Neuronal stem cell (in vitro differentiated cells): ENCODE measurements around the gene MMP1. TPM values are rescaled to one million over a fixed set of nuclear protein-coding genes. Genes with fewer than 3 reads are reported as not detected.

ENCODE experiments used
- DNase-seq: peaks from one replicate; pipeline ENCODE4 v3.0.0-alpha.2; 2013; ENCODE audit warnings: low spot score
- H2AFZ ChIP-seq: one replicate; pipeline ENCODE4 v1.6.1; 2013; ENCODE audit warnings: mild to moderate bottlenecking, low read length, inconsistent platforms
- H2AK5ac ChIP-seq: 2 replicates; pipeline ENCODE4 v1.6.1; 2013; ENCODE audit warnings: low read depth, mild to moderate bottlenecking, inconsistent platforms, low read length, moderate library complexity, mixed read lengths
- H2BK120ac ChIP-seq: 2 replicates; pipeline ENCODE4 v1.6.1; 2013; ENCODE audit warnings: low read depth, mild to moderate bottlenecking, inconsistent platforms, low read length, moderate library complexity, mixed read lengths
- H2BK12ac ChIP-seq: one replicate; pipeline ENCODE4 v1.6.1; 2013; ENCODE audit warnings: low read length, inconsistent platforms
- H2BK15ac ChIP-seq: 2 replicates; pipeline ENCODE4 v1.6.1; 2013; ENCODE audit warnings: mild to moderate bottlenecking, low read length, inconsistent platforms, mixed read lengths
- H2BK5ac ChIP-seq: one replicate; pipeline ENCODE4 v1.6.1; 2013; ENCODE audit warnings: inconsistent platforms, mild to moderate bottlenecking, low read length, moderate library complexity
- H3K14ac ChIP-seq: one replicate; pipeline ENCODE4 v1.6.1; 2013; ENCODE audit warnings: low read length, inconsistent platforms
- H3K18ac ChIP-seq: 2 replicates; pipeline ENCODE4 v1.6.1; 2013; ENCODE audit warnings: low read length, inconsistent platforms
- H3K23ac ChIP-seq: 2 replicates; pipeline ENCODE4 v1.6.1; 2013; ENCODE audit warnings: low read depth, mild to moderate bottlenecking, mixed read lengths, low read length, inconsistent platforms; ENCODE audit not compliant: poor library complexity
- H3K27ac ChIP-seq: replicated peaks from 3 replicates; pipeline ENCODE4 v1.5.1; 2013; ENCODE audit warnings: low read length, inconsistent platforms
- H3K27me3 ChIP-seq, 3 experiments: 2 replicates each; pipeline ENCODE4 v1.6.1; 2013; ENCODE audit warnings: low read length in 3 of 3, mild to moderate bottlenecking in 2 of 3, inconsistent platforms in 1 of 3, low read depth in 1 of 3, mixed read lengths in 1 of 3, moderate library complexity in 1 of 3; ENCODE audit not compliant: control insufficient read depth in 3 of 3, insufficient read depth in 3 of 3
- H3K36me3 ChIP-seq, 2 donors: replicated peaks in 1 of 2; 2 replicates each; pipeline ENCODE4 v1.6.1; 2013; ENCODE audit warnings: low read length in 2 of 2; ENCODE audit not compliant: control insufficient read depth in 2 of 2, insufficient read depth in 2 of 2
- H3K4ac ChIP-seq: 2 replicates; pipeline ENCODE4 v1.6.1; 2013; ENCODE audit warnings: inconsistent platforms, mild to moderate bottlenecking, low read length, moderate library complexity
- H3K4me1 ChIP-seq, 2 donors: 1 replicate in 1 of 2; 2 replicates in 1 of 2; pipeline ENCODE4 v1.6.1; 2013; ENCODE audit warnings: low read length in 2 of 2, low read depth in 1 of 2; ENCODE audit not compliant: control insufficient read depth in 2 of 2, insufficient read depth in 1 of 2
- H3K4me2 ChIP-seq: one replicate; pipeline ENCODE4 v1.6.1; 2013; ENCODE audit warnings: mild to moderate bottlenecking, low read length, inconsistent platforms; ENCODE audit not compliant: insufficient read depth, poor library complexity, severe bottlenecking
- H3K4me3 ChIP-seq, 2 donors: 2 replicates each; pipeline ENCODE4 v1.5.1; 2013; ENCODE audit warnings: low read length in 2 of 2, mild to moderate bottlenecking in 2 of 2, inconsistent platforms in 1 of 2, moderate library complexity in 1 of 2
- H3K79me1 ChIP-seq: one replicate; pipeline ENCODE4 v1.6.1; 2013; ENCODE audit warnings: low read depth, mild to moderate bottlenecking, inconsistent platforms, low read length, moderate library complexity
- H3K9ac ChIP-seq: one replicate; pipeline ENCODE4 v1.6.1; 2013; ENCODE audit warnings: mild to moderate bottlenecking, low read depth, low read length, inconsistent platforms; ENCODE audit not compliant: poor library complexity
- H3K9me3 ChIP-seq, 2 donors: replicated peaks in 1 of 2; 2 replicates each; pipeline versions ENCODE3 to v1.6.1; 2013; ENCODE audit warnings: low read length in 2 of 2, mild to moderate bottlenecking in 2 of 2, inconsistent platforms in 1 of 2, low read depth in 1 of 2, mixed read lengths in 1 of 2, moderate library complexity in 1 of 2; ENCODE audit not compliant: control insufficient read depth in 2 of 2, insufficient read depth in 1 of 2
- H4K8ac ChIP-seq: one replicate; pipeline ENCODE4 v1.6.1; 2013; ENCODE audit warnings: low read depth, mild to moderate bottlenecking, inconsistent platforms, low read length, moderate library complexity
- H4K91ac ChIP-seq: one replicate; pipeline ENCODE4 v1.6.1; 2013; ENCODE audit warnings: low read length, low read depth, mild to moderate bottlenecking, inconsistent platforms; ENCODE audit not compliant: poor library complexity
- WGBS, 2 donors: extraction: QIAGEN DNeasy Blood & Tissue Kit; methylation state at CpG; one replicate each; pipeline ENCODE4 v1.1.7; 2013; ENCODE audit warnings: missing lambda C conversion rate in 2 of 2, mixed read lengths in 1 of 2; ENCODE audit not compliant: insufficient read length in 2 of 2, insufficient replicate concordance in 1 of 2; ENCODE audit errors: extremely low coverage in 2 of 2; 5-methylcytosine and 5-hydroxymethylcytosine counted together
- polyA plus RNA-seq, 2 experiments: library from polyadenylated mRNA; stranded (reverse); fragments of 200-250 nt; gene quantifications; one replicate each; pipeline ENCODE4 v1.2.3, GENCODE V29; 2013

MMP1 gene
- not detected for polyA plus RNA-seq (2013, experiment 1 of 2)
- polyA plus RNA-seq (2013, experiment 2 of 2), result not detected

DNA sequence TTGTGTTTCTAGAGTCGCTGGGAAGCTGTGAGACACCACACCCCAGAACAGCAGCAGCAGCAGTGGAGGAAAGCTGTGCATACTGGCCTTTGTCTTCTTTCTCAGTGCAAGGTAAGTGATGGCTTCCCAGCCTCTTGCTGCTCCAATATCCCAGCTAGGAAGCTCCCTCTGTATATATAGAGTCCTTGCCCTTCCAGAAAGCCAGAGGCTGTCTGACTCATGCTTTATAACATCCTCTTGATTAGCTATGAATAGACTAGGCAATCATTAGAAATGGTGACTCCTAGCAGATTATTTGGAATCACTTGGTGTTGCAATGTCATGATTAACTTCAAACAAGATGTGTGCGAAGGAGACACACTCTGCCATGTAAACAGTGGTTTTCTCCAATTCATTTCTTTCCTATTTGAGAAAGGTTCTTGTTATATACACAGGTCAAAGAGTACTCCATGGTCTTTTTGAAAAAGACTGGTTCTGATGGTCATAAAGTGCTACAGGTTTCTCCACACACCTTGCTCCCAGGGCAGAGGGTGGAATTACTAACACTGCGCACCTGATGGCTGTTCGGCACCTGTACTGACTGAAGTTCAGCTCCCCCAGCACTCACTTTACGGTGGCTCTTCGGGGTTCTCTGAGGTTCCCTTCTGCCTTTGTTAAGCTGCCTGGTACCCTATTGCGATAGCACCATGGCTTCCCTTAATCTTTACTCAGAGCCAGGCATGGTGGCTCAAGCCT is at the start of gene MMP1:
MMP1 (minus strand) TSS at position 149 of the 735 bp plus-strand sequence; CDS start at position 81, 68 bp downstream.
- no peak within 1 kb of the TSS for H2BK12ac ChIP-seq
- no peaks in the 10 kb centered on the region for H3K27me3 ChIP-seq
- H2AFZ ChIP-seq, result no peak within 1 kb of the TSS
- H3K4me3 ChIP-seq, result no peak within 1 kb of the TSS
- no peak within 1 kb of the TSS for H4K91ac ChIP-seq
- no peaks in the 10 kb centered on the region for H3K4me1 ChIP-seq
- no peak within 1 kb of the TSS for H3K23ac ChIP-seq
- no peaks in the 10 kb centered on the region for H3K36me3 ChIP-seq
- H4K8ac ChIP-seq, result no peak within 1 kb of the TSS
- H2BK15ac ChIP-seq, result no peak within 1 kb of the TSS
- WGBS, 2 donors, result no CpG with 5 or more reads among the region's 7 CpGs
- H3K4ac ChIP-seq, result no peak within 1 kb of the TSS
- no peak within 1 kb of the TSS for H2AK5ac ChIP-seq
- H3K9me3 ChIP-seq, result no peaks in the 10 kb centered on the region
- H2BK120ac ChIP-seq, result no peak within 1 kb of the TSS
- no peak within 1 kb of the TSS for H3K18ac ChIP-seq
- H3K4me2 ChIP-seq, result no peak within 1 kb of the TSS
- no peak within 1 kb of the TSS for H3K27ac ChIP-seq
- no peak for DNase-seq
- H3K14ac ChIP-seq, result no peak within 1 kb of the TSS
- H3K9ac ChIP-seq, result no peak within 1 kb of the TSS
- H3K79me1 ChIP-seq, result peaks cover 2% of the 10 kb centered on the region
- no peak within 1 kb of the TSS for H2BK5ac ChIP-seq

DNA sequence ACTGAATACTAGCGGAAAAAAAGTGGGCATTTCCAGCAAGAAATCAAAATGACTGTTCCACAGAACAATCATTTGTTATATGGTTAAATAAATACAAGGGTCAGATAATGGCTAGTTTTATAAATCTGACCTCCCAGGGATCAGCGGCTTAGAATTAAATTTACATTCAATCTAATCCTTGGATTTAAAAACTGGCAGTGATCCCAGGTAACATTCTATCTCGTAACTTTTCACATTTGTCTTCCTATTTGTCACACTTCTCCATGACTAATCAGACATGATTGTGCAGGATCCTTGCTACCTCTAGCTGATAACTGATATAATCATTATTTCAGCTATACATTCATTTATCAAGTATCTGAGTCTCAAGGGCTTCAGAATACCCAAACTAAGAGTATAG is 48.3 kb upstream of the MMP1 start:
- no peak overlapping the region for H3K4ac ChIP-seq
- no peak overlapping the region for H2BK120ac ChIP-seq
- H3K18ac ChIP-seq, result no peak overlapping the region
- no peak overlapping the region for H2AFZ ChIP-seq
- H3K4me3 ChIP-seq, result no peak overlapping the region
- peaks cover 0 to 1% (median 0%) of the 10 kb centered on the region in 3 experiments for H3K27me3 ChIP-seq
- no peak overlapping the region for H2AK5ac ChIP-seq
- no peak overlapping the region for H4K91ac ChIP-seq
- H3K14ac ChIP-seq, result no peak overlapping the region
- no peaks in the 10 kb centered on the region for H3K79me1 ChIP-seq
- H2BK5ac ChIP-seq, result no peak overlapping the region
- no peaks in the 10 kb centered on the region for H3K36me3 ChIP-seq
- no peak overlapping the region for H3K9ac ChIP-seq
- H2BK15ac ChIP-seq, result no peak overlapping the region
- H3K4me2 ChIP-seq, result no peak overlapping the region
- no peak overlapping the region for H3K23ac ChIP-seq
- H3K27ac ChIP-seq, result no peak overlapping the region
- H3K9me3 ChIP-seq, result no peaks in the 10 kb centered on the region
- no CpG with 5 or more reads among the region's 3 CpGs for WGBS, 2 donors
- H2BK12ac ChIP-seq, result no peak overlapping the region
- DNase-seq, result no peak
- no peak overlapping the region for H4K8ac ChIP-seq
- H3K4me1 ChIP-seq, result peaks cover 0 to 4% of the 10 kb centered on the region in 2 donors

DNA sequence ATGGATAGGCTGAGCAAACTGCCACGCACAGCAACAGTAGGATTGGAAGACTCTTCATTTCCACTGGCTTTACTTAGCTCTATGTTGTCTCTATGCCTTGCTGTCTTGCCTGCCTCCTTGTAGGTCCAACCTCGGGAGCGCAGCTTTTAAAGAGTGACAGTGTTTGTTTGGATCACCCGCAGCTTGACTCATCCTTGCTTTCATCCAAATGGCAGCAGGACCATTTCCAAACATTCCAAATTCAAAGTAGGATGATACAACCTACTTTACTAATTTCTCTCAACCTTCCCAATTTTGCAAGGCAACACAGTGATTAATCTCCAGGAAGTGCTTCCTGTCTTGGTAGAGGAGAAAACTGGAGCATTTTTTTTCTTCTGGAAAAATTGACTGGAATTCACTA is 45.5 kb upstream of the MMP1 start, which contains the start of gene MMP3:
MMP3 (minus strand) TSS at position 121 of the 400 bp plus-strand sequence; CDS start at position 58, 63 bp downstream.
- no CpG with 5 or more reads among the region's 4 CpGs for WGBS, 2 donors
- Histone ChIP-seq H3K4me3 (no peak within 1 kb of the TSS), H3K18ac (no peak within 1 kb of the TSS), H3K9ac (no peak within 1 kb of the TSS), H3K79me1 (no peaks in the 10 kb centered on the region), H2AFZ (no peak within 1 kb of the TSS), H3K4me1 (no peaks in the 10 kb centered on the region), H2AK5ac (no peak within 1 kb of the TSS), H4K91ac (no peak within 1 kb of the TSS), H2BK5ac (no peak within 1 kb of the TSS), H2BK120ac (no peak within 1 kb of the TSS), H3K23ac (no peak within 1 kb of the TSS), H2BK15ac (no peak within 1 kb of the TSS), H2BK12ac (no peak within 1 kb of the TSS), H3K4ac (no peak within 1 kb of the TSS), H3K27ac (no peak within 1 kb of the TSS), H3K4me2 (no peak within 1 kb of the TSS), H4K8ac (no peak within 1 kb of the TSS), H3K14ac (no peak within 1 kb of the TSS), H3K36me3 (no peaks in the 10 kb centered on the region), H3K9me3 (no peaks in the 10 kb centered on the region), H3K27me3 (peaks cover 0 to 1% (median 0%) of the 10 kb centered on the region in 3 experiments)
- no peak for DNase-seq

DNA sequence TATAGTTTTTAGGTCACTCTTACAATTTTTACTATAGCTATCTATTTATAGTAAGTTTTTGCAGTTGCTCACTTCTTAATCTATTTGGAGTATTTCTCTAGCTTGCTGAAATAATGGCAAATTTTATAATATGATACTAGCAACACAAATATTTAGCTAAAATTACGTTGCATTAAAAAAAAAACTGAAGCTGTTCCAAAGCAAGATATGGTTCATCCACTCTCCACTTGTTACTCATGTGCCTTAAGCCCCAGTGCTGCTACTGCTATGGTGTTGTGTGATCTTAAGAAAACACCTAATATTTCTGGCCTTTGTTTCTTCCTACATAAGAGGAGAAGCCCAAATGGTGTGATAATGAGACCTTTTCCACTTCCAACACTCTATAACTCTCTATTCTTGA is 45.0 kb upstream of the MMP1 start:
- Histone ChIP-seq H2AFZ (no peak overlapping the region), H4K8ac (no peak overlapping the region), H3K27me3 (peaks cover 0 to 1% (median 0%) of the 10 kb centered on the region in 3 experiments), H2BK12ac (no peak overlapping the region), H3K4me2 (no peak overlapping the region), H2AK5ac (no peak overlapping the region), H3K9me3 (no peaks in the 10 kb centered on the region), H3K79me1 (no peaks in the 10 kb centered on the region), H3K4me3 (no peak overlapping the region), H4K91ac (no peak overlapping the region), H2BK5ac (no peak overlapping the region), H3K4me1 (no peaks in the 10 kb centered on the region), H3K27ac (no peak overlapping the region), H2BK15ac (no peak overlapping the region), H2BK120ac (no peak overlapping the region), H3K36me3 (no peaks in the 10 kb centered on the region), H3K4ac (no peak overlapping the region), H3K14ac (no peak overlapping the region), H3K9ac (no peak overlapping the region), H3K18ac (no peak overlapping the region), H3K23ac (no peak overlapping the region)
- DNase-seq, result no peak
- WGBS, 2 donors, result no CpG with 5 or more reads among the region's 1 CpG
